Osteocyte (in vitro differentiated cells): ENCODE measurements around the gene KATNIP. TPM values are rescaled to one million over a fixed set of nuclear protein-coding genes. Genes with fewer than 3 reads are reported as not detected.

Experiments
- DNase-seq: peaks from one replicate; pipeline ENCODE4 v3.0.0; 2021; ENCODE audit warnings: mixed read lengths; ENCODE audit not compliant: unreplicated experiment; ENCODE audit errors: extremely low spot score
- H3K27ac Mint-ChIP-seq: one replicate; pipeline ENCODE4 v1.8.0; 2021; ENCODE audit warnings: mild to moderate bottlenecking, mixed read lengths; ENCODE audit not compliant: unreplicated experiment
- H3K27me3 Mint-ChIP-seq: one replicate; pipeline ENCODE4 v1.8.0; 2021; ENCODE audit warnings: mixed read lengths; ENCODE audit not compliant: unreplicated experiment
- H3K36me3 Mint-ChIP-seq: one replicate; pipeline ENCODE4 v1.8.0; 2021; ENCODE audit warnings: mixed read lengths; ENCODE audit not compliant: unreplicated experiment
- H3K4me1 Mint-ChIP-seq: one replicate; pipeline ENCODE4 v1.8.0; 2021; ENCODE audit warnings: mixed read lengths; ENCODE audit not compliant: unreplicated experiment
- H3K4me3 Mint-ChIP-seq: one replicate; pipeline ENCODE4 v1.8.0; 2021; ENCODE audit warnings: mild to moderate bottlenecking, moderate library complexity, mixed read lengths; ENCODE audit not compliant: unreplicated experiment
- H3K9me3 Mint-ChIP-seq: one replicate; pipeline ENCODE4 v1.8.0; 2021; ENCODE audit warnings: mixed read lengths; ENCODE audit not compliant: unreplicated experiment
- long read RNA-seq: library from polyadenylated mRNA; unstranded; transcript quantifications from one replicate; pipeline ENCODE4 v2.0.0, GENCODE V29; 2021
- total RNA-seq: library from RNA; stranded (reverse); gene quantifications from 2 replicates; pipeline ENCODE4 v1.2.1, GENCODE V29; 2021
- TF ChIP-seq, protein P1 (sequence below): fragments of 200-600 bp; sonication (generic); IDR thresholded peaks from 2 replicates; pipeline ENCODE4 v1.5.0; 2021; ENCODE audit warnings: antibody characterized with exemption, mild to moderate bottlenecking, moderate library complexity

The KATNIP gene
- total RNA-seq: 30.0 and 31.7 TPM in 2 replicates
- long read RNA-seq, partial matches to known transcripts: 1 of 10 reads
- long read RNA-seq, other reads (novel, unspliced or antisense): 8 of 10 reads

- Mint-ChIP-seq H3K4me1 (peaks cover 33% of the 10 kb centered on the region), H3K9me3 (no peaks in the 10 kb centered on the region), H3K27me3 (no peaks in the 10 kb centered on the region), H3K27ac (peak within 1 kb of the TSS; percentile 99), H3K36me3 (peaks cover 9% of the 10 kb centered on the region), H3K4me3 (peak within 1 kb of the TSS; percentile 98)
- peak; percentile 100 for DNase-seq
- TF ChIP-seq, protein P1, sequence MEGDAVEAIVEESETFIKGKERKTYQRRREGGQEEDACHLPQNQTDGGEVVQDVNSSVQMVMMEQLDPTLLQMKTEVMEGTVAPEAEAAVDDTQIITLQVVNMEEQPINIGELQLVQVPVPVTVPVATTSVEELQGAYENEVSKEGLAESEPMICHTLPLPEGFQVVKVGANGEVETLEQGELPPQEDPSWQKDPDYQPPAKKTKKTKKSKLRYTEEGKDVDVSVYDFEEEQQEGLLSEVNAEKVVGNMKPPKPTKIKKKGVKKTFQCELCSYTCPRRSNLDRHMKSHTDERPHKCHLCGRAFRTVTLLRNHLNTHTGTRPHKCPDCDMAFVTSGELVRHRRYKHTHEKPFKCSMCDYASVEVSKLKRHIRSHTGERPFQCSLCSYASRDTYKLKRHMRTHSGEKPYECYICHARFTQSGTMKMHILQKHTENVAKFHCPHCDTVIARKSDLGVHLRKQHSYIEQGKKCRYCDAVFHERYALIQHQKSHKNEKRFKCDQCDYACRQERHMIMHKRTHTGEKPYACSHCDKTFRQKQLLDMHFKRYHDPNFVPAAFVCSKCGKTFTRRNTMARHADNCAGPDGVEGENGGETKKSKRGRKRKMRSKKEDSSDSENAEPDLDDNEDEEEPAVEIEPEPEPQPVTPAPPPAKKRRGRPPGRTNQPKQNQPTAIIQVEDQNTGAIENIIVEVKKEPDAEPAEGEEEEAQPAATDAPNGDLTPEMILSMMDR: no peak
Observed at GRCh38 chr16:27549746-27550581, at the start of gene KATNIP, which contains the start of gene GTF3C1. KATNIP (plus strand) TSS chr16:27550144; CDS start chr16:27550171, 27 bp downstream. GTF3C1 (minus strand) TSS chr16:27549913; CDS start chr16:27549890, 23 bp downstream.

DNA sequence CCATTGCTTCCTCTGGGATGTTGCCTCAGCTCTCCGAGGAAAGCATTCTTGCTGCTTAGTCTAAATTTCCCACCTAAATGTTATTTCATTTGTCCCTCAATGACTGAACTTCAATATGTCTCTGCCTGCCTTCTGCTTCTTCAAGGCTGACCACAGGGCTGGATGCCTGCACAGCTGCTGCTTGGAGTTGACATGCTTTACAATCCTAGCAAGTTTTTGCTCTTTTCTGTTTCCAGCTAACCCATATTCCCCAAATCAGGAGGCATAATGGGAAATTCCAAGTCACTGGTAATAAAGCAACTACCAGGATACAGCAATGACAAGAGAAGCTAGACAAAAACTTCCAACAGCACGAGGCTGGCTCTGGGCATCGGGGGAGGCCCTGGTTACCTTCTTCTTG is 49.1 kb upstream of the KATNIP start:
- Mint-ChIP-seq H3K27ac (no peak overlapping the region), H3K27me3 (no peaks in the 10 kb centered on the region), H3K4me1 (peaks cover 9% of the 10 kb centered on the region), H3K9me3 (no peaks in the 10 kb centered on the region), H3K4me3 (no peak overlapping the region), H3K36me3 (peaks cover 68% of the 10 kb centered on the region)
- TF ChIP-seq, protein P1: no peak
- DNase-seq: no peak

DNA sequence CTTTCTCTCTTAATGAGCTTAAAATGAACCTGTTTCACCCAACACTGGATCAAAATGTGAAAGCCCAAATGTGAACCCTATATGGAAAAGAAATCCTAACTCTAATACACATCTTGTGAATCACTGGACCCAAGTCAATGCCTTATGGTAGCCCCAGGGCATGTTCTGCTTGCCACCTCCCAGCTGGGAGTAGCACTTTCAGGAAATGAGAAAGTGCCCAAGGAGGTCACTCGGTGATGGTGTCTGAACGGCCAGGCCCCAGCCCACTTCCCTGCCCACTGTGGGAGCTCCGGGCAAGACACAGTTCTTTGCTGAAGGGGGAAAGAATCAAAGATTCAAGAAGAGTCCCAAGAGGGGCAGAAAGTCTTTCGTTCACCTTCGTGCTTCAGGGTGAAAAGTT is 46.3 kb upstream of the KATNIP start:
- peaks cover 9% of the 10 kb centered on the region for H3K4me1 Mint-ChIP-seq
- H3K27me3 Mint-ChIP-seq: no peaks in the 10 kb centered on the region
- no peak for DNase-seq
- no peaks in the 10 kb centered on the region for H3K9me3 Mint-ChIP-seq
- peak overlapping the region; percentile 63 for H3K27ac Mint-ChIP-seq
- H3K4me3 Mint-ChIP-seq: no peak overlapping the region
- TF ChIP-seq, protein P1: no peak
- peaks cover 65% of the 10 kb centered on the region for H3K36me3 Mint-ChIP-seq

DNA sequence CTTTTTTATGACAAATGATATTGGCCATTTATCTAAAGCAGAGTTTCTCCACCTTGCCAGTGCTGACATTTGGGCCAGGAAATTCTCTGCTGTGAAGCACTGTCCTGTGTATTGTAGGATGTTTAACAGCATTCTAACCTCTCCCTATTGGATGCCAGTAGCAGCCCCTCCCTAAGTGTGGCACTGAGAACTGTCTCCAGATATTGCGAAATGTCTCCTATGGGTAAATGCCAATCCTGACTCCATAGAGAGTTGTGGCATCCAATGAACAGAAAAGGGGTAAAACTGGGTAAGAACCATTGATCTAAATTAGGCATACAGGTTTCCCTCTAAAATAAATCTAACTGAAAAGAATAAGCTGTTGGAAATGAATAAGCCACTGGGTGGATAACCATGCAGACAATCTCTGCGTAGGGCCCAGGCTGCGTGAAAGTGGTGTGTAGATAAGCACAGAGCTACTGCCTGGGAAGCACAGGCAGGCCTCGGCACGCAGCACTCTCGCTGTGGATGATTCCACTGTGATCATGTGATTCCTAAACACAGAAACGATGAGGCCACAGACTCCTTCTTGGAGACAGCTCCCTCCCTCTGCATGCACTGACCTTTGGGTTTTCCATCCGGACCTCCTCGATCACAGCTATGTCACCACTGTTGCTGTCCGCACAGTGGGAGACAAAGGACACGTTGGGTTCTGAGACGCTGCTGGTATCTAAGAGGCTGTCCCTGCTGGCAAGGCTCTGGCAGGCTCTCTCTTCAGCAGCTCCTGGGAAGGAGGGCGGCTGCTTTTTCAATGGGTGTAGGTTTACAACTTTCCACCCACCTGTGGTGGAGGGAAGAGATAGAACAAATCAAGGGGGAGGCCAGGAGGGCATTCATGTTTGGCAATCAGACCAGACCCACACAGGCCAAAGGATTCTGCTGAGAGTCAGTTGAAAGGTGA is 44.4 kb upstream of the KATNIP start:
- Mint-ChIP-seq H3K27me3 (no peaks in the 10 kb centered on the region), H3K27ac (no peak overlapping the region), H3K4me3 (no peak overlapping the region), H3K9me3 (no peaks in the 10 kb centered on the region), H3K36me3 (peaks cover 60% of the 10 kb centered on the region), H3K4me1 (peaks cover 9% of the 10 kb centered on the region)
- TF ChIP-seq, protein P1: no peak
- DNase-seq: no peak
